WTC11 (cell line): ENCODE data around the gene PPP5C. TPM values are rescaled to one million over a fixed set of nuclear protein-coding genes. Genes with fewer than 3 reads are reported as not detected.

Source experiments
- ATAC-seq: fragments of 200-7000 bp; cut with Tn5 transposase; 2 replicates; pipeline ENCODE4 v1.10.0; 2021; ENCODE audit warnings: mild to moderate bottlenecking, moderate library complexity
- CTCF ChIA-PET: fragments of 300-600 bp; sonication (Branson Sonifier 250); formaldehyde crosslinking; loops from one replicate; lab custom pipeline; 2021; ENCODE audit warnings: antibody characterized with exemption; lab: Charles Lee
- POLR2A ChIA-PET: fragments of 350-600 bp; sonication (Branson Sonifier 250); formaldehyde crosslinking; loops from one replicate; lab custom pipeline; 2021; ENCODE audit warnings: antibody characterized with exemption; lab: Charles Lee
- DNase-seq: peaks from one replicate; pipeline ENCODE4 v3.0.0; 2021; ENCODE audit warnings: low spot score
- H3K27ac Mint-ChIP-seq: 2 replicates; pipeline ENCODE4 v1.8.0; 2021; ENCODE audit warnings: mixed read lengths
- H3K27me3 Mint-ChIP-seq: 2 replicates; pipeline ENCODE4 v1.8.0; 2021; ENCODE audit warnings: low read depth, mild to moderate bottlenecking, moderate library complexity, mixed read lengths
- H3K36me3 Mint-ChIP-seq: 2 replicates; pipeline ENCODE4 v1.8.0; 2021; ENCODE audit warnings: mixed read lengths
- H3K4me1 Mint-ChIP-seq: 2 replicates; pipeline ENCODE4 v1.8.0; 2022; ENCODE audit warnings: mixed read lengths
- H3K4me3 Mint-ChIP-seq: 2 replicates; pipeline ENCODE4 v1.8.0; 2021; ENCODE audit warnings: mild to moderate bottlenecking, moderate library complexity, mixed read lengths
- H3K9me3 Mint-ChIP-seq: 2 replicates; pipeline ENCODE4 v1.8.0; 2021; ENCODE audit warnings: mixed read lengths
- ATF1 ChIP-seq: sonication (generic); formaldehyde crosslinking; IDR thresholded peaks from 2 replicates; pipeline ENCODE4 v1.8.1; 2023; ENCODE audit warnings: mild to moderate bottlenecking, moderate library complexity, missing genetic modification reagents
- CREB1 ChIP-seq: sonication (generic); formaldehyde crosslinking; IDR thresholded peaks from 2 replicates; pipeline ENCODE4 v1.8.0; 2023; ENCODE audit warnings: mild to moderate bottlenecking, missing genetic modification reagents
- ETV6 ChIP-seq: sonication (generic); formaldehyde crosslinking; IDR thresholded peaks from 2 replicates; pipeline ENCODE4 v1.8.1; 2022; ENCODE audit warnings: mild to moderate bottlenecking, missing genetic modification reagents
- GABPB1 ChIP-seq: sonication (generic); formaldehyde crosslinking; IDR thresholded peaks from 2 replicates; pipeline ENCODE4 v1.8.1; 2023; ENCODE audit warnings: mild to moderate bottlenecking, missing genetic modification reagents
- JAZF1 ChIP-seq: fragments of 250-450 bp; sonication (Bioruptor Pico); IDR thresholded peaks from 2 replicates; pipeline ENCODE4 v1.9.0; 2021; ENCODE audit warnings: moderate library complexity, mild to moderate bottlenecking, inconsistent platforms
- MXD4 ChIP-seq: fragments of 250-450 bp; sonication (Bioruptor Pico); IDR thresholded peaks from 2 replicates; pipeline ENCODE4 v1.8.0; 2021; ENCODE audit warnings: mild to moderate bottlenecking, moderate library complexity, borderline replicate concordance
- NFE2L1 ChIP-seq: sonication (generic); formaldehyde crosslinking; IDR thresholded peaks from 2 replicates; pipeline ENCODE4 v1.8.1; 2023; ENCODE audit warnings: missing genetic modification reagents
- NR1H2 ChIP-seq: sonication (generic); formaldehyde crosslinking; IDR thresholded peaks from 2 replicates; pipeline ENCODE4 v1.9.0; 2021; ENCODE audit warnings: mild to moderate bottlenecking, moderate library complexity, missing genetic modification reagents
- NR2C2 ChIP-seq: sonication (generic); formaldehyde crosslinking; IDR thresholded peaks from 2 replicates; pipeline ENCODE4 v1.8.0; 2022; ENCODE audit warnings: mild to moderate bottlenecking, missing genetic modification reagents
- RELA ChIP-seq: sonication (generic); formaldehyde crosslinking; IDR thresholded peaks from 2 replicates; pipeline ENCODE4 v1.8.1; 2022; ENCODE audit warnings: missing genetic modification reagents, mild to moderate bottlenecking, borderline replicate concordance
- SMAD3 ChIP-seq: sonication (generic); formaldehyde crosslinking; IDR thresholded peaks from 2 replicates; pipeline ENCODE4 v1.8.0; 2022; ENCODE audit warnings: missing genetic modification reagents, mild to moderate bottlenecking, borderline replicate concordance
- TEAD4 ChIP-seq: sonication (generic); formaldehyde crosslinking; IDR thresholded peaks from 2 replicates; pipeline ENCODE4 v1.8.0; 2022; ENCODE audit warnings: mild to moderate bottlenecking, missing genetic modification reagents
- TP53 ChIP-seq: sonication (generic); formaldehyde crosslinking; IDR thresholded peaks from 2 replicates; pipeline ENCODE4 v1.8.1; 2023; ENCODE audit warnings: mild to moderate bottlenecking, missing genetic modification reagents
- ZNF121 ChIP-seq: sonication (generic); formaldehyde crosslinking; IDR thresholded peaks from 2 replicates; pipeline ENCODE4 v1.8.0; 2023; ENCODE audit warnings: missing genetic modification reagents
- ZNF219 ChIP-seq: sonication (generic); formaldehyde crosslinking; IDR thresholded peaks from 2 replicates; pipeline ENCODE4 v1.8.0; 2023; ENCODE audit warnings: missing genetic modification reagents, mild to moderate bottlenecking, borderline replicate concordance
- ZNF263 ChIP-seq: sonication (generic); formaldehyde crosslinking; IDR thresholded peaks from 2 replicates; pipeline ENCODE4 v1.8.1; 2022; ENCODE audit warnings: low read depth, mild to moderate bottlenecking, moderate library complexity, missing genetic modification reagents
- ZNF317 ChIP-seq: sonication (generic); formaldehyde crosslinking; IDR thresholded peaks from 2 replicates; pipeline ENCODE4 v1.8.1; 2023; ENCODE audit warnings: low read depth, mild to moderate bottlenecking, moderate library complexity, missing genetic modification reagents, borderline replicate concordance
- total RNA-seq: library from RNA; stranded (reverse); gene quantifications from 3 replicates; pipeline ENCODE4 v1.2.3, GENCODE V29; 2021
- TF ChIP-seq, protein P1 (sequence below): sonication (generic); formaldehyde crosslinking; IDR thresholded peaks from 2 replicates; pipeline ENCODE4 v1.8.0; 2022; ENCODE audit warnings: mild to moderate bottlenecking, missing genetic modification reagents
- TF ChIP-seq, protein P2 (sequence below): sonication (generic); formaldehyde crosslinking; IDR thresholded peaks from 2 replicates; pipeline ENCODE4 v1.8.1; 2023; ENCODE audit warnings: mild to moderate bottlenecking, missing genetic modification reagents, moderate library complexity
- TF ChIP-seq, protein P3 (sequence below): fragments of 250-450 bp; sonication (Bioruptor Pico); IDR thresholded peaks from 2 replicates; pipeline ENCODE4 v1.9.0; 2021; ENCODE audit warnings: mild to moderate bottlenecking
- TF ChIP-seq, protein P4 (sequence below): sonication (generic); formaldehyde crosslinking; IDR thresholded peaks from 2 replicates; pipeline ENCODE4 v1.8.0; 2022; ENCODE audit warnings: mild to moderate bottlenecking, missing genetic modification reagents
- TF ChIP-seq, protein P5 (sequence below): sonication (generic); formaldehyde crosslinking; IDR thresholded peaks from 2 replicates; pipeline ENCODE4 v1.8.1; 2022; ENCODE audit warnings: mild to moderate bottlenecking, moderate library complexity, missing genetic modification reagents
- TF ChIP-seq, protein P6 (sequence below): fragments of 250-450 bp; sonication (Bioruptor Pico); IDR thresholded peaks from 2 replicates; pipeline ENCODE4 v1.9.0; 2021; ENCODE audit warnings: moderate library complexity, mild to moderate bottlenecking, inconsistent platforms, borderline replicate concordance
- TF ChIP-seq, protein P7 (sequence below): sonication (generic); formaldehyde crosslinking; IDR thresholded peaks from 2 replicates; pipeline ENCODE4 v1.8.1; 2023; ENCODE audit warnings: mild to moderate bottlenecking, missing genetic modification reagents, moderate library complexity
- TF ChIP-seq, protein P8 (sequence below): sonication (generic); formaldehyde crosslinking; IDR thresholded peaks from 2 replicates; pipeline ENCODE4 v1.8.0; 2023; ENCODE audit warnings: mild to moderate bottlenecking, missing genetic modification reagents
- TF ChIP-seq, protein P9 (sequence below): fragments of 250-450 bp; sonication (Bioruptor Pico); conservative IDR thresholded peaks from 2 replicates; pipeline ENCODE4 v1.9.0; 2021; ENCODE audit warnings: mild to moderate bottlenecking
- TF ChIP-seq, protein P10 (sequence below): sonication (generic); formaldehyde crosslinking; conservative IDR thresholded peaks from 2 replicates; pipeline ENCODE4 v1.8.1; 2022; ENCODE audit warnings: mild to moderate bottlenecking, missing genetic modification reagents

The PPP5C gene
- total RNA-seq, 1 experiment from 2014 or later = 107 TPM

DNA sequence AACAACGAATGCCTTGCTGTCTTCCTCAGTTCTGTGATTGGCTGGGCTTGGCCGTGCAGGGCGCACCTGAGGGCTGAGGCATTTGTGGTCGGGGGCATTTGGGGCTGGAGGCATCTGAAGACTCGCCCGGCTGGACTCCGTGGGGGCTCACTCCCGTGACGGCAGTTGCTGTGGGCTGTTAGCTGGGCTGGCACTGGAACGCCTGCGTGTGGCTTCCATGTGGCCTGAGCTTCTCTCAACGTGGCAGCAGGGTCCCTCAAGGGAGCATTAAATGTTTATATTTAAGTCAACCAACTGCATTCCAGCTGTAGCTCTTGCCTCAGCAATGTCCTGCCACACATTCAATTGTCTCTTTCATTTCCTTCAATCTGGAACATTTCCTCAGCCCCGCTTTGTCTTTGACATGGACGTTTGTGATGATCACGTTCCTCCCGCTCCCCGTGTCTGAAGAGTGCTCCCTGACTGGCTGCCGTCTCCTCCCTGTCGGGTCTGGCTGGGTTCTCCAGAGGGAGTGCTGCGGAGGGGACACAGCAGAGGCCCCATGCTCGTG lies 45.4 kb downstream of the PPP5C start:
- DNase-seq (no peak), ATAC-seq (no peak)
- Mint-ChIP-seq H3K4me1 (peaks cover 5% of the 10 kb centered on the region), H3K36me3 (peaks cover 39% of the 10 kb centered on the region), H3K9me3 (no peaks in the 10 kb centered on the region), H3K27ac (peak overlapping the region; percentile 78; the same call in 1 of the 2 replicates), H3K27me3 (no peaks in the 10 kb centered on the region), H3K4me3 (no peak overlapping the region)
- ChIA-PET POLR2A (no interaction called here), CTCF (interaction anchor here (0.6 to 2.4 kb wide), 8 partner anchors 10 to 137 kb away, joined by 3 to 12 read pairs (median 4); no protein-coding TSS in a partner anchor)
- TF ChIP-seq GABPB1 (CRISPR knock-in tag) (no peak), TP53 (CRISPR knock-in tag) (no peak), NR2C2 (CRISPR knock-in tag) (no peak), SMAD3 (no peak), TEAD4 (no peak), NFE2L1 (no peak)
- TF ChIP-seq, protein P1, sequence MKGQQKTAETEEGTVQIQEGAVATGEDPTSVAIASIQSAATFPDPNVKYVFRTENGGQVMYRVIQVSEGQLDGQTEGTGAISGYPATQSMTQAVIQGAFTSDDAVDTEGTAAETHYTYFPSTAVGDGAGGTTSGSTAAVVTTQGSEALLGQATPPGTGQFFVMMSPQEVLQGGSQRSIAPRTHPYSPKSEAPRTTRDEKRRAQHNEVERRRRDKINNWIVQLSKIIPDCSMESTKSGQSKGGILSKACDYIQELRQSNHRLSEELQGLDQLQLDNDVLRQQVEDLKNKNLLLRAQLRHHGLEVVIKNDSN (CRISPR knock-in tag) = no peak
- TF ChIP-seq, protein P2, sequence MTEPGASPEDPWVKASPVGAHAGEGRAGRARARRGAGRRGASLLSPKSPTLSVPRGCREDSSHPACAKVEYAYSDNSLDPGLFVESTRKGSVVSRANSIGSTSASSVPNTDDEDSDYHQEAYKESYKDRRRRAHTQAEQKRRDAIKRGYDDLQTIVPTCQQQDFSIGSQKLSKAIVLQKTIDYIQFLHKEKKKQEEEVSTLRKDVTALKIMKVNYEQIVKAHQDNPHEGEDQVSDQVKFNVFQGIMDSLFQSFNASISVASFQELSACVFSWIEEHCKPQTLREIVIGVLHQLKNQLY = no peak

DNA sequence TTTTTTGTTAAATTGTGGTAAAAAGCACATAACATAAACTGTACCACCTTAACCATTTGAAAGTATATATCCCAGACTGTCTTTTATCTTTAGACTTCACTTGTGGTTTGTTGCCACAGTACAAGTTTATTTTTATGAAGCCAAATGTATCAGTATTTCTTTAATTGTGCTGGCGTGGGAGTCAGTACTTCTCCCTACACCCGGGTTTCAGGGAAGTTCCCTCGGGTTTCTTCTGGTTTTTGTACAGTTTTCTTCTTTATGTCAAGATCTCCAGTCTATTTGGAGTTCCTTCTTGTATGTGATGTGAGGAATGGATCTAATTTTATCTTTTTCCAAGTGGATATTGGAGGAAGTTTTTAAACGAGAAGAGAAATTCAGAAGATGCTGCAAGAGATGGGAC lies 46.0 kb downstream of the PPP5C start:
- Mint-ChIP-seq H3K36me3 (peaks cover 34% of the 10 kb centered on the region), H3K27ac (peak overlapping the region; percentile 78), H3K4me3 (no peak overlapping the region), H3K27me3 (no peaks in the 10 kb centered on the region), H3K9me3 (no peaks in the 10 kb centered on the region), H3K4me1 (peaks cover 9% of the 10 kb centered on the region)
- ChIA-PET CTCF (interaction anchor here (0.6 to 1.2 kb wide), 2 partner anchors 21 to 110 kb away, joined by 3 to 4 read pairs; no protein-coding TSS in a partner anchor), POLR2A (no interaction called here)
- TF ChIP-seq ZNF317 (CRISPR knock-in tag) (no peak), ATF1 (CRISPR knock-in tag) (no peak), JAZF1 (no peak), ZNF121 (CRISPR knock-in tag) (no peak), ETV6 (CRISPR knock-in tag) (no peak), ZNF219 (CRISPR knock-in tag) (no peak), MXD4 (CRISPR knock-in tag) (no peak), ZNF263 (CRISPR knock-in tag) (no peak), CREB1 (CRISPR knock-in tag) (no peak), RELA (no peak), NR1H2 (CRISPR knock-in tag) (no peak)
- TF ChIP-seq, protein P3, sequence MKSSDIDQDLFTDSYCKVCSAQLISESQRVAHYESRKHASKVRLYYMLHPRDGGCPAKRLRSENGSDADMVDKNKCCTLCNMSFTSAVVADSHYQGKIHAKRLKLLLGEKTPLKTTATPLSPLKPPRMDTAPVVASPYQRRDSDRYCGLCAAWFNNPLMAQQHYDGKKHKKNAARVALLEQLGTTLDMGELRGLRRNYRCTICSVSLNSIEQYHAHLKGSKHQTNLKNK (CRISPR knock-in tag) = no peak
- TF ChIP-seq, protein P4, sequence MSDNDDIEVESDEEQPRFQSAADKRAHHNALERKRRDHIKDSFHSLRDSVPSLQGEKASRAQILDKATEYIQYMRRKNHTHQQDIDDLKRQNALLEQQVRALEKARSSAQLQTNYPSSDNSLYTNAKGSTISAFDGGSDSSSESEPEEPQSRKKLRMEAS = no peak
- TF ChIP-seq, protein P5, sequence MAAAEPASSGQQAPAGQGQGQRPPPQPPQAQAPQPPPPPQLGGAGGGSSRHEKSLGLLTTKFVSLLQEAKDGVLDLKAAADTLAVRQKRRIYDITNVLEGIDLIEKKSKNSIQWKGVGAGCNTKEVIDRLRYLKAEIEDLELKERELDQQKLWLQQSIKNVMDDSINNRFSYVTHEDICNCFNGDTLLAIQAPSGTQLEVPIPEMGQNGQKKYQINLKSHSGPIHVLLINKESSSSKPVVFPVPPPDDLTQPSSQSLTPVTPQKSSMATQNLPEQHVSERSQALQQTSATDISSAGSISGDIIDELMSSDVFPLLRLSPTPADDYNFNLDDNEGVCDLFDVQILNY (CRISPR knock-in tag) = no peak
- TF ChIP-seq, protein P6, sequence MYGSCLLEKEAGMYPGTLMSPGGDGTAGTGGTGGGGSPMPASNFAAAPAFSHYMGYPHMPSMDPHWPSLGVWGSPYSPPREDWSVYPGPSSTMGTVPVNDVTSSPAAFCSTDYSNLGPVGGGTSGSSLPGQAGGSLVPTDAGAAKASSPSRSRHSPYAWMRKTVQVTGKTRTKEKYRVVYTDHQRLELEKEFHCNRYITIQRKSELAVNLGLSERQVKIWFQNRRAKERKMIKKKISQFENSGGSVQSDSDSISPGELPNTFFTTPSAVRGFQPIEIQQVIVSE (CRISPR knock-in tag) = no peak
- TF ChIP-seq, protein P7, sequence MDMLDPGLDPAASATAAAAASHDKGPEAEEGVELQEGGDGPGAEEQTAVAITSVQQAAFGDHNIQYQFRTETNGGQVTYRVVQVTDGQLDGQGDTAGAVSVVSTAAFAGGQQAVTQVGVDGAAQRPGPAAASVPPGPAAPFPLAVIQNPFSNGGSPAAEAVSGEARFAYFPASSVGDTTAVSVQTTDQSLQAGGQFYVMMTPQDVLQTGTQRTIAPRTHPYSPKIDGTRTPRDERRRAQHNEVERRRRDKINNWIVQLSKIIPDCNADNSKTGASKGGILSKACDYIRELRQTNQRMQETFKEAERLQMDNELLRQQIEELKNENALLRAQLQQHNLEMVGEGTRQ (CRISPR knock-in tag) = no peak
- TF ChIP-seq, protein P8, sequence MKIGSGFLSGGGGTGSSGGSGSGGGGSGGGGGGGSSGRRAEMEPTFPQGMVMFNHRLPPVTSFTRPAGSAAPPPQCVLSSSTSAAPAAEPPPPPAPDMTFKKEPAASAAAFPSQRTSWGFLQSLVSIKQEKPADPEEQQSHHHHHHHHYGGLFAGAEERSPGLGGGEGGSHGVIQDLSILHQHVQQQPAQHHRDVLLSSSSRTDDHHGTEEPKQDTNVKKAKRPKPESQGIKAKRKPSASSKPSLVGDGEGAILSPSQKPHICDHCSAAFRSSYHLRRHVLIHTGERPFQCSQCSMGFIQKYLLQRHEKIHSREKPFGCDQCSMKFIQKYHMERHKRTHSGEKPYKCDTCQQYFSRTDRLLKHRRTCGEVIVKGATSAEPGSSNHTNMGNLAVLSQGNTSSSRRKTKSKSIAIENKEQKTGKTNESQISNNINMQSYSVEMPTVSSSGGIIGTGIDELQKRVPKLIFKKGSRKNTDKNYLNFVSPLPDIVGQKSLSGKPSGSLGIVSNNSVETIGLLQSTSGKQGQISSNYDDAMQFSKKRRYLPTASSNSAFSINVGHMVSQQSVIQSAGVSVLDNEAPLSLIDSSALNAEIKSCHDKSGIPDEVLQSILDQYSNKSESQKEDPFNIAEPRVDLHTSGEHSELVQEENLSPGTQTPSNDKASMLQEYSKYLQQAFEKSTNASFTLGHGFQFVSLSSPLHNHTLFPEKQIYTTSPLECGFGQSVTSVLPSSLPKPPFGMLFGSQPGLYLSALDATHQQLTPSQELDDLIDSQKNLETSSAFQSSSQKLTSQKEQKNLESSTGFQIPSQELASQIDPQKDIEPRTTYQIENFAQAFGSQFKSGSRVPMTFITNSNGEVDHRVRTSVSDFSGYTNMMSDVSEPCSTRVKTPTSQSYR (CRISPR knock-in tag) = no peak
- TF ChIP-seq, protein P9, sequence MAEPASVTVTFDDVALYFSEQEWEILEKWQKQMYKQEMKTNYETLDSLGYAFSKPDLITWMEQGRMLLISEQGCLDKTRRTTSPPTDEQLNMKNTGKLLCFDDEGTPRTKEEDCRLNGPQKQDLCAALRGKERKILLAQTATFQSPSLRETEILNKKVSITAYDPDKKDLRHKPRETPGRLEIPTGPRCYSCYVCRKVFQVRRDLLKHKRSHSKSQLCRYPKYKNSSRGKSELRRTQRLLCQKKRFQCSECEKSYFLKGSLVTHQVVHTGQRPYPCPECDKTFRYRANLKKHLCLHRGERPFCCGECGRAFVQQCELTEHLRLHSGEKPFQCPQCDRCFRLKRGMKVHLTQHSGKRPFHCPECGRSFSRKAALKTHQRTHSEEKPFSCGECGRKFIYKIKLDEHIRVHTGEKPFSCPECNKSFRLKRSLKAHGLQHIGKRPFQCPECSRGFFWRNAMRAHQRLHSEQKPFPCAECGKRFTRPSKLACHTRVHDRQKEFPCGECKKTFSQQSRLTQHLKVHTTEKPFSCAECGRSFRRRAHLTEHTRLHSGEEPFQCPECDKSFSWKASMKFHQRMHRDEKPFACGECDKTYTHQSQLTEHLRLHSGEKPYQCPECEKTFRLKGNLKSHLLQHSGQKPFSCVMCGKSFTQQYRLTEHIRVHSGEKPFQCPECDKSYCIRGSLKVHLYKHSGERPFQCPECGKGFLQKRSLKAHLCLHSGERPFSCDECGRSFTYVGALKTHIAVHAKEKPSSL (CRISPR knock-in tag) = no peak
- TF ChIP-seq, protein P10, sequence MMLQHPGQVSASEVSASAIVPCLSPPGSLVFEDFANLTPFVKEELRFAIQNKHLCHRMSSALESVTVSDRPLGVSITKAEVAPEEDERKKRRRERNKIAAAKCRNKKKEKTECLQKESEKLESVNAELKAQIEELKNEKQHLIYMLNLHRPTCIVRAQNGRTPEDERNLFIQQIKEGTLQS (CRISPR knock-in tag) = no peak
- no peak for DNase-seq
- no peak for ATAC-seq
